CD4-positive, alpha-beta memory T cell (primary cell): Measurements from ENCODE around the gene ZNF362. TPM values are rescaled to one million over a fixed set of nuclear protein-coding genes. Genes with fewer than 3 reads are reported as not detected.

Source experiments
- CTCF ChIA-PET: fragments of 350-600 bp; sonication (Branson Sonifier 250); formaldehyde crosslinking; loops from one replicate; lab custom pipeline; 2021; ENCODE audit warnings: inconsistent platforms; ENCODE audit not compliant: partially characterized antibody; lab: Charles Lee
- POLR2A ChIA-PET: fragments of 350-600 bp; sonication (Branson Sonifier 250); formaldehyde crosslinking; loops from one replicate; lab custom pipeline; 2021; ENCODE audit not compliant: partially characterized antibody; lab: Charles Lee
- DNase-seq, 5 donors: peaks; one replicate each; pipeline versions ENCODE4 v3.0.0 to v3.0.0-alpha.2; 2020 to 2022; ENCODE audit warnings: mixed read lengths in 1 of 5
- H3K27ac ChIP-seq: one replicate; pipeline ENCODE4 v1.7.0; 2013; ENCODE audit warnings: low read depth, low read length
- H3K27me3 ChIP-seq: 2 replicates; pipeline ENCODE4 v1.7.0; 2013; ENCODE audit warnings: mild to moderate bottlenecking, low read length, moderate library complexity; ENCODE audit not compliant: insufficient read depth
- H3K36me3 ChIP-seq: 2 replicates; pipeline ENCODE4 v1.7.0; 2013; ENCODE audit warnings: mild to moderate bottlenecking, low read length, moderate library complexity; ENCODE audit not compliant: insufficient read depth
- H3K4me1 ChIP-seq: 2 replicates; pipeline ENCODE4 v1.7.0; 2013; ENCODE audit warnings: mild to moderate bottlenecking, low read length, moderate library complexity; ENCODE audit not compliant: insufficient read depth
- H3K4me3 ChIP-seq, 2 donors: one replicate each; pipeline ENCODE4 v1.7.0; 2013; ENCODE audit warnings: low read length in 2 of 2, mild to moderate bottlenecking in 1 of 2
- H3K9me3 ChIP-seq, 2 donors: one replicate each; pipeline ENCODE4 v1.7.0; 2013; ENCODE audit warnings: low read length in 2 of 2, control low read depth in 1 of 2; ENCODE audit not compliant: control insufficient read depth in 1 of 2
- H3K27ac Mint-ChIP-seq, 7 donors: one replicate each; pipeline ENCODE4 v1.8.0; 2020 to 2021; ENCODE audit warnings: mixed read lengths in 7 of 7, mild to moderate bottlenecking in 6 of 7, inconsistent platforms in 3 of 7, moderate library complexity in 3 of 7
- H3K27me3 Mint-ChIP-seq, 2 donors: one replicate each; pipeline ENCODE4 v1.8.0; 2020 to 2021; ENCODE audit warnings: mixed read lengths in 2 of 2
- H3K36me3 Mint-ChIP-seq, 2 donors: one replicate each; pipeline ENCODE4 v1.8.0; 2020 to 2021; ENCODE audit warnings: mixed read lengths in 2 of 2, inconsistent platforms in 1 of 2, mild to moderate bottlenecking in 1 of 2
- H3K4me1 Mint-ChIP-seq, 4 donors: one replicate each; pipeline ENCODE4 v1.8.0; 2020 to 2021; ENCODE audit warnings: mixed read lengths in 4 of 4, mild to moderate bottlenecking in 1 of 4
- H3K4me3 Mint-ChIP-seq, 8 donors: one replicate each; pipeline ENCODE4 v1.8.0; 2020 to 2021; ENCODE audit warnings: mixed read lengths in 8 of 8, mild to moderate bottlenecking in 7 of 8, moderate library complexity in 6 of 8, inconsistent platforms in 3 of 8
- H3K9me3 Mint-ChIP-seq, 8 donors: one replicate each; pipeline ENCODE4 v1.8.0; 2020 to 2021; ENCODE audit warnings: mixed read lengths in 8 of 8, mild to moderate bottlenecking in 5 of 8, inconsistent platforms in 3 of 8, moderate library complexity in 1 of 8
- intact Hi-C: fragments of 100-400 bp; cut with micrococcal nuclease; formaldehyde crosslinking; loops from one replicate; pipeline ENCODE4 v1.15.1; 2023
- polyA plus RNA-seq, 2 donors: library from polyadenylated mRNA; unstranded; fragments of 300-500 nt; fragmentation: Illumina TruSeq; gene quantifications; one replicate each; pipeline ENCODE4 v1.2.3, GENCODE V29; 2021
- total RNA-seq, 2 experiments: library from RNA; stranded (reverse); gene quantifications; one replicate each; pipeline ENCODE4 v1.2.3, GENCODE V29; 2021

Gene ZNF362
- total and polyA plus RNA-seq, 4 experiments from 2014 or later = 7.1 to 25.9 (median 25.1) TPM

DNA sequence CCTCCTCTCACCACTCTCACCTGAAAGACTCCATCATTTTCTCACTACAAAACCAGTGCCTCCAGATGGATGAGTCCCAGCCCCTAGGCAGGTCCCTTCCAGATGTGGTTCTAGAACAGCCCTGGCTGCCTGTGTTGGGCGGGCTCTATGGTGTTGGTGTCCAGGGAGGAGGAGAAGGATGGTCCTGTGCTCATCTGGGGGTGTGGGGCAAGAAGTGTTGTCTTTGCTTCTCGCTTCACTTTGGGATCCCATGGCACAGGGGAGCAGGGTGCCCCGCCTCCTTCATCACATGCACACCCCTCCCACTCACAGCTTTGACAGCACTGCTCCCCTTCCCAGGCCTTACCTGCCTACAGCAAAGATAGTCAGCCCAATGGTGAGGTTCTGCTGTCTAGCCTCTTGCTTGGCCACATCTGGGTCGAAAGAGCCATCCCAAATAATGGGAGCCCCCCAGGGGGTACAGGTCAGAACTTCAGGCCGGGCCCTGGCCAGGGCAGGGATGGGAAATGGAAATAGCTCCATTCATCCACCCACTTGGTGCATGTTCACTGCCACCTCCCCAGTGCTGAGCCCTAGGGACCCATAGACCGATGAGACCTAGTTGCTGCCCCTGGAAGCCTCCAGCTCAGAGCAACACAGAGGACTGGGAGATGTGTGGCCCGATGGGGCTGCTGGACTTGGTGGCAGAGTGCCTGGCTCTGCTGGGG lies 55.6 kb downstream of the ZNF362 start:
- Histone ChIP-seq H3K4me3 (no peak overlapping the region), H3K9me3 (no peaks in the 10 kb centered on the region), H3K4me1 (no peaks in the 10 kb centered on the region), H3K27ac (no peak overlapping the region), H3K36me3 (no peaks in the 10 kb centered on the region), H3K27me3 (no peaks in the 10 kb centered on the region)
- Mint-ChIP-seq H3K4me1 (peaks cover 0 to 9% (median 5%) of the 10 kb centered on the region in 4 donors), H3K27ac (no peak overlapping the region), H3K36me3 (no peaks in the 10 kb centered on the region), H3K4me3 (no peak overlapping the region), H3K9me3 (no peaks in the 10 kb centered on the region), H3K27me3 (peaks cover 4 to 10% of the 10 kb centered on the region in 2 donors)
- no peak for DNase-seq
- ChIA-PET POLR2A (no interaction called here), CTCF (interaction anchor here (1.2 to 2.3 kb wide), 2 partner anchors 15 to 16 kb away, joined by 5 to 9 read pairs; no protein-coding TSS in a partner anchor)
- intact Hi-C loops = no loop called here

DNA sequence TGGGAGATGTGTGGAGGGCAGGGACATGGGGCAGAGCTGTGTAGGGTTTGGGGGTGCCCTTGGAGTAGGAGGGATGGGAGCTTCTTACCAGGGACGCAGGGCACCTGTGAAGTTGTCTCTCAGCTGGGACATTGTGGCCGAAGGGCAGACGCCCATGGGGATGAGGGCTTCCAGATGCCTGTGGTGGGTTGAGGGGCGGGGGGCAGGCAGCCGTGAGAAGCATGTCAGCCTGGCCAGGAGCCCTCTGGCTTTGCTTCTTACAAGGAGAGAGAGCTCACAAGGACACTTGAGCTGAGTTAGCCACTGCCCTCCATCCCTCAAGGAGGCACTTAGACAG lies 56.1 kb downstream of the ZNF362 start:
- peaks cover 0 to 11% (median 5%) of the 10 kb centered on the region in 4 donors for H3K4me1 Mint-ChIP-seq

DNA sequence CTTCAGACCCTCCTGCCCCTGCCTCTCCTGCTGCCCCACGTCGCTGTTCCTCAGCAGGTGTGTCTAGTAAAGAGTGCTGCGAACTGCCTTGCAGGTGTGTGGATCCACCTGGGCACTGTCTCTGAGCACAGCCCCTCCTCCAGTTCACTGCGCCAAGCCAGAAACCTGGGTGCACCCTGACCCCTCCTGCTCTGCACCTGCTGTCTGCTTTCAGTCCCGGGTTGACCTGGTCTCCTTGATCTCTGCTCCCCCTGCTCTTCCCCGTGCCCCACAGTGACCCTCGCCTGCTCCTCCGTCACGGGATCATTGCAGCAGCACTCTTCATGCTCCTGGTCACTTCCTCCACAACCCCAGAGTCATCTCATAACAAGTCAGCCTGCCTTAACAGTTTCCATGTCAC lies 58.1 kb downstream of the ZNF362 start:
- POLR2A ChIA-PET = no interaction called here
- H3K27ac Mint-ChIP-seq = no peak overlapping the region

More for the DNA sequence above, 56.1 kb downstream of the ZNF362 start:
- ChIA-PET POLR2A (no interaction called here), CTCF (interaction anchor here (1.2 to 2.3 kb wide), 3 partner anchors 15 to 17 kb away, joined by 5 to 9 read pairs (median 5); no protein-coding TSS in a partner anchor)
- Histone ChIP-seq H3K4me1 (no peaks in the 10 kb centered on the region), H3K4me3 (no peak overlapping the region), H3K9me3 (no peaks in the 10 kb centered on the region), H3K36me3 (no peaks in the 10 kb centered on the region), H3K27me3 (no peaks in the 10 kb centered on the region), H3K27ac (no peak overlapping the region)
- DNase-seq = no peak
- intact Hi-C loops = no loop called here
- Mint-ChIP-seq H3K27ac (no peak overlapping the region), H3K36me3 (no peaks in the 10 kb centered on the region), H3K4me3 (no peak overlapping the region), H3K27me3 (peaks cover 4 to 10% of the 10 kb centered on the region in 2 donors), H3K9me3 (no peaks in the 10 kb centered on the region)

DNA sequence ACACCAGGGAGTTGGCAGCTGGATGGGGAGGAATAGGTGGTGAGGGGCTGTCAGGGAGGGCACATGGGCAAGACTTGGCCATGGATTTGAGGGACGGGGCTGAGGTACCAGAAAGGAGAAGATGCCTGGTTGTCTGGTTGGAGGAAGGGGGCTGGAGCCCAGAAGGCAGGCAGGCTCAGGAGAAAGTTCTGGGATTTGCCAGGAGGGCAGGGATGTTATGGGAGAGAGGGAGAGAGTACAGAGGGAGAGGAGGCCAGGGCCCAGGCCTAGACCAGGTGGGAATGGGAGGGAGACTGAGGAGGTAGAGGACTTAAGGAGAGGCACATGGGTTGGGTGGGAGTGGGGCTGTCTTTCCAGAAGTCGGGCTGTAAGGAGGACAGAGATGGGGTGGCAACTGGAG lies 60.3 kb downstream of the ZNF362 start:
- Mint-ChIP-seq H3K9me3 (no peaks in the 10 kb centered on the region), H3K4me3 (no peak overlapping the region), H3K27me3 (peaks cover 2% of the 10 kb centered on the region in 2 donors), H3K4me1 (peaks cover 0 to 11% (median 5%) of the 10 kb centered on the region in 4 donors), H3K27ac (peak overlapping the region in 3 of 7 donors; percentile 43 to 63 (median 58)), H3K36me3 (peaks cover 0 to 2% of the 10 kb centered on the region in 2 donors)
- DNase-seq = no peak
- Histone ChIP-seq H3K36me3 (no peaks in the 10 kb centered on the region), H3K9me3 (no peaks in the 10 kb centered on the region), H3K27me3 (no peaks in the 10 kb centered on the region), H3K4me1 (no peaks in the 10 kb centered on the region), H3K4me3 (no peak overlapping the region), H3K27ac (no peak overlapping the region)
- intact Hi-C loops = no loop called here
- ChIA-PET POLR2A (no interaction called here), CTCF (no interaction called here)

More for the DNA sequence above, 58.1 kb downstream of the ZNF362 start:
- no peaks in the 10 kb centered on the region for H3K9me3 ChIP-seq
- no peak overlapping the region for H3K4me3 ChIP-seq
- Mint-ChIP-seq H3K4me1 (peaks cover 0 to 11% (median 5%) of the 10 kb centered on the region in 4 donors), H3K27me3 (peaks cover 2 to 7% of the 10 kb centered on the region in 2 donors), H3K36me3 (no peaks in the 10 kb centered on the region), H3K9me3 (no peaks in the 10 kb centered on the region), H3K4me3 (no peak overlapping the region)
- CTCF ChIA-PET = interaction anchor here (0.6 to 1.3 kb wide), 2 partner anchors 11 to 15 kb away, joined by 3 to 4 read pairs; no protein-coding TSS in a partner anchor
- DNase-seq = no peak
- H3K27ac ChIP-seq = no peak overlapping the region
- intact Hi-C loops = no loop called here
- no peaks in the 10 kb centered on the region for H3K4me1 ChIP-seq
- no peaks in the 10 kb centered on the region for H3K27me3 ChIP-seq
- no peaks in the 10 kb centered on the region for H3K36me3 ChIP-seq

DNA sequence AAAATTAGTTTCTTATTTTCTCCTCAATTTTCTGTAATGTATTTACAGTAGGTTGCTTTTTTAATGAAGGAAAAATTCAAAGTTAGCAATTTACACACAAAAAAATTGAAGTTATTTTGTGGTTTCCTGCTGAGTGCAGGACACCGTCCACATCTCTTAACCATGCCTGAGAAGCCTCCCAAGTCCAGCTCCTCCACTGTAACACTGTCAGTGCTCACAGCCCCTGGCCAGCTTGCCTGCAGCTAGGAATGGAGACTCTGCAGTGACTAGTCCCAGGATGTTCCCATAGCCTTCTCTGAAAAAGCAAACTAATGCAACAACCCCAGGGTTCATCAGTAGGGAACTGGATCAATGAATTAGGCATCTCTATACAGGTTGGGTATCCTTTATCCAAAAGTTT lies 61.1 kb downstream of the ZNF362 start:
- Histone ChIP-seq H3K36me3 (no peaks in the 10 kb centered on the region), H3K4me3 (no peak overlapping the region), H3K4me1 (no peaks in the 10 kb centered on the region), H3K27ac (no peak overlapping the region), H3K27me3 (no peaks in the 10 kb centered on the region), H3K9me3 (no peaks in the 10 kb centered on the region)
- Mint-ChIP-seq H3K27me3 (peaks cover 2% of the 10 kb centered on the region in 2 donors), H3K27ac (no peak overlapping the region), H3K9me3 (no peaks in the 10 kb centered on the region), H3K4me3 (no peak overlapping the region), H3K36me3 (peaks cover 0 to 2% of the 10 kb centered on the region in 2 donors), H3K4me1 (peaks cover 0 to 11% (median 5%) of the 10 kb centered on the region in 4 donors)
- CTCF ChIA-PET = no interaction called here
- POLR2A ChIA-PET = no interaction called here
- no peak for DNase-seq
- intact Hi-C loops = no loop called here

DNA sequence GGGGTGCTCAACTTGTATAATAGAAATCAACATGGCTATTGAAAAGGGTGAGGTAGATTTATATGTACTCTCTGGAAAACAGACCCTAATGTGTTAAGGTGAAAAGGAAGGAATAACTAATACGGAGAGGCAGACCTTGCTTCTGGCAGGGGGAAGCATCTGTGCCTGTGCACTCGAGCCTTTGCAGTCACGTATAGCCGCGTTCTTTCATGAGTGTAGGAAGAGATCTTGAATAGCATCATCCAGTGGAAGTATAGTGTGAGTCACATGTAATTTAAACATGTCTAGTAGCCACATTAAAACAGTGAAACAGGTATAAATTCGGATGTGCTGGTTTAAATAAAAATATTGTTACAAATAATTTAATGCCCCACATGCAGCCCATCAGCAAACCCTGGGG lies 61.7 kb downstream of the ZNF362 start:
- Mint-ChIP-seq H3K9me3 (no peaks in the 10 kb centered on the region), H3K36me3 (peaks cover under 1 to 2% of the 10 kb centered on the region in 2 donors), H3K4me1 (peaks cover 0 to 11% (median 5%) of the 10 kb centered on the region in 4 donors), H3K27me3 (peaks cover 2% of the 10 kb centered on the region in 2 donors), H3K4me3 (no peak overlapping the region), H3K27ac (peak overlapping the region in 1 of 7 donors; percentile 44)
- DNase-seq = no peak
- H3K27me3 ChIP-seq = no peaks in the 10 kb centered on the region
- POLR2A ChIA-PET = no interaction called here
- CTCF ChIA-PET = no interaction called here
- H3K27ac ChIP-seq = no peak overlapping the region
- intact Hi-C loops = no loop called here
- no peaks in the 10 kb centered on the region for H3K36me3 ChIP-seq
- no peaks in the 10 kb centered on the region for H3K4me1 ChIP-seq
- no peak overlapping the region for H3K4me3 ChIP-seq
- H3K9me3 ChIP-seq = no peaks in the 10 kb centered on the region

DNA sequence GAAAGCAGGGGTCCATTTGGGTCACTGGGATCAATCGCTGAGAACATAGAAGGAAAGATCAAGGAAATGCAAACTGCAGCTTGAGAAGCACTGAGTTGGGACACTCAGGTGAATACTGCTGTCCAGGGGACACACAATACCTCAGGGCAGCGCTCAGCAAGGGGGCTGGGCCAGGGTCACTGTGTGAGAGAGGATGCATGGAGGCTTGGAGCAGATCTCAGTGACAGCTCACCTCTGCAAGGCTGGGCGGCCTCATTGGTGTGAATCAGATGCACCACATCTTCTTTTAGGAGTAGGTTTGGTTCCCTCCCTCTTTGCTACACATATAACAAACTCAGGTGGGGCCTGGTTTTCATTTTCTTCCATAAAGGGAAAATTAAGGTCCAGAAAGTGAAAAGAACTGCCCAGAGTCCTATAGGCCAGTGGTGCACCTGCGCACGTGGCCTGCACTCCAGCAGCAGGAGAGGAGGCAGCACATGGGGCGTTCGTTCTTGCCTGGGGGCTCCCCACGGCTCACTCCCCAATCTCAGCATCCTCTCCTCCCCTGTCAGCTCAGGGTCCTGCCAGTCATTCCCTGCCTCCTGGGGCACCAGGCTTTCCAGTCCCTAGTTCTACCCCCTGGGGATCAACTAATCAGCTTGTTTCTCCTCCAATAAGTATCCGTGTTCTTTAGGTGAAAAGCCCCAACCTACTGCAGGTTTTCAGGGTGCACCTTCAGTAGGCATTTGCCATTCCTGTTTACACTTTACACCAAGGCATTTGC lies 63.1 kb downstream of the ZNF362 start:
- intact Hi-C loops = no loop called here
- no peak overlapping the region for H3K4me3 Mint-ChIP-seq
- H3K36me3 Mint-ChIP-seq = peaks cover 9 to 15% of the 10 kb centered on the region in 2 donors
- H3K27ac Mint-ChIP-seq = peak overlapping the region in 1 of 7 donors; percentile 65
- ChIA-PET POLR2A (interaction anchor here (1.2 kb wide), 1 partner anchor 31 kb away, joined by 3 read pairs; no protein-coding TSS in a partner anchor), CTCF (interaction anchor here (1.3 to 1.5 kb wide), 2 partner anchors 21 to 24 kb away, joined by 4 read pairs; no protein-coding TSS in a partner anchor)
- peaks cover 2% of the 10 kb centered on the region in 2 donors for H3K27me3 Mint-ChIP-seq
- Histone ChIP-seq H3K27me3 (no peaks in the 10 kb centered on the region), H3K36me3 (peaks cover 9% of the 10 kb centered on the region), H3K9me3 (no peaks in the 10 kb centered on the region), H3K4me3 (no peak overlapping the region), H3K4me1 (no peaks in the 10 kb centered on the region), H3K27ac (no peak overlapping the region)
- no peaks in the 10 kb centered on the region for H3K9me3 Mint-ChIP-seq
- H3K4me1 Mint-ChIP-seq = peaks cover 0 to 11% (median 5%) of the 10 kb centered on the region in 4 donors
- DNase-seq = no peak
